GM10266 (cell line): ENCODE data around the gene TSFM.

Source experiments
- DNase-seq: peaks from one replicate; pipeline ENCODE4 v3.0.0; 2012; ENCODE audit errors: extremely low spot score
- TF ChIP-seq, protein P1 (sequence below): IDR thresholded peaks from 2 replicates; pipeline ENCODE4 v1.5.1; 2012; ENCODE audit warnings: mild to moderate bottlenecking, low read depth; ENCODE audit not compliant: control insufficient read depth, insufficient read depth; ENCODE audit errors: missing control alignments

TSFM gene

DNA sequence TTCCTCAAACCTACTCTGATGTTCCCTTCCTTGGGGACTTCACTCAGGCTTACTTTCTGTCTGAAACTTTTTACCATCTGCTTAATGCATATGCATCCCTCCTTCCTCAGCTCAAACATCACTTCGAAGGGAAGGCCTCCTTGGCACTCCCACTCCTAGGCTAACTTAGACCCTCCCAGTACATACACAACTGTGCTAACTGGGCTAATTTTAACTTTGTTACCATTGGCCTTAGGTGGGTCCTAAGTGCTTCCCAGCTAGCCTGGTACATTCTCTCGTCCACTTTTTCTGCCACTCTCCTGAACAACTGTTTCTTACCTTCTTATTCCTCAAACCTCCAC, 6.4 kb upstream of the TSFM start:
- DNase-seq, result no peak
- TF ChIP-seq, protein P1, sequence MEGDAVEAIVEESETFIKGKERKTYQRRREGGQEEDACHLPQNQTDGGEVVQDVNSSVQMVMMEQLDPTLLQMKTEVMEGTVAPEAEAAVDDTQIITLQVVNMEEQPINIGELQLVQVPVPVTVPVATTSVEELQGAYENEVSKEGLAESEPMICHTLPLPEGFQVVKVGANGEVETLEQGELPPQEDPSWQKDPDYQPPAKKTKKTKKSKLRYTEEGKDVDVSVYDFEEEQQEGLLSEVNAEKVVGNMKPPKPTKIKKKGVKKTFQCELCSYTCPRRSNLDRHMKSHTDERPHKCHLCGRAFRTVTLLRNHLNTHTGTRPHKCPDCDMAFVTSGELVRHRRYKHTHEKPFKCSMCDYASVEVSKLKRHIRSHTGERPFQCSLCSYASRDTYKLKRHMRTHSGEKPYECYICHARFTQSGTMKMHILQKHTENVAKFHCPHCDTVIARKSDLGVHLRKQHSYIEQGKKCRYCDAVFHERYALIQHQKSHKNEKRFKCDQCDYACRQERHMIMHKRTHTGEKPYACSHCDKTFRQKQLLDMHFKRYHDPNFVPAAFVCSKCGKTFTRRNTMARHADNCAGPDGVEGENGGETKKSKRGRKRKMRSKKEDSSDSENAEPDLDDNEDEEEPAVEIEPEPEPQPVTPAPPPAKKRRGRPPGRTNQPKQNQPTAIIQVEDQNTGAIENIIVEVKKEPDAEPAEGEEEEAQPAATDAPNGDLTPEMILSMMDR, result no peak

DNA sequence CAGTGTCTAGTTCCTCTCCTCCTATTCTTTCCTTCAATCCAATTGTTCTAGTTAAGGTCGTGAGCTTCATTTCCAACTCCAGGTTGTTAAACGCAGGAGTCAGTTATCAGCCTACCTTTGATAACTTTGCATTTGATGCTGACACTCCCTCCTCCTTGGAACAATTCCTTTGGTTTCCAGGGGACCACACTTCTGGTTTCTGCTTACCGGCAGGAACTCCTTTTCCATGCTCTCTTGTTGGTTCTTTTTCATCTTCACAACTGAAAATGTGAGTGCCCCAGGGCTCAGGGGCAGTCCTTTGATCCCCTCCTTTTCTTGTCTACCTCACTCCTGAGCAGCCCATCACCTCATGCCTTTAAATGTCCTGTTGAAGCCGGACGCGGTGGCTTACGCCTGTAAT, 5.2 kb upstream of the TSFM start:
- DNase-seq, result no peak
- TF ChIP-seq, protein P1, result no peak

DNA sequence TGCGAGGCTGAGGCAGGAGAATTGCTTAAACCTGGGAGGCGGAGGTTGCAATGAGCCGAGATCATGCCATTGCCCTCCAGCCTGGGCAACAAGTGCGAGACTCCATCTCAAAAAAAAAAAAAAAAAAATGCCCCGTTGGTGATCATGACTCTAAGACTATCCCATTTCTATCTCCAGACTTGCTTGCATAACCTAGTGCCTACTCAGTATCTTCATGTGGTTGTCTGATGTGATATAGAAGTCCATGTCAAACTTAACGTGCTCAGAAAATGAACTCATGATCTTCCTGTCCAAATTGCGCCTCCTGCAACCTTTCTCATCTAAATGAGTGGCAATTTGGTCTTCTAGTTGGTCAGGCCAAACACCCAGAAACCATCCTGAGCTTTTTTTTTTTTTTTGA, 4.7 kb upstream of the TSFM start:
- no peak for DNase-seq
- TF ChIP-seq, protein P1, result no peak

DNA sequence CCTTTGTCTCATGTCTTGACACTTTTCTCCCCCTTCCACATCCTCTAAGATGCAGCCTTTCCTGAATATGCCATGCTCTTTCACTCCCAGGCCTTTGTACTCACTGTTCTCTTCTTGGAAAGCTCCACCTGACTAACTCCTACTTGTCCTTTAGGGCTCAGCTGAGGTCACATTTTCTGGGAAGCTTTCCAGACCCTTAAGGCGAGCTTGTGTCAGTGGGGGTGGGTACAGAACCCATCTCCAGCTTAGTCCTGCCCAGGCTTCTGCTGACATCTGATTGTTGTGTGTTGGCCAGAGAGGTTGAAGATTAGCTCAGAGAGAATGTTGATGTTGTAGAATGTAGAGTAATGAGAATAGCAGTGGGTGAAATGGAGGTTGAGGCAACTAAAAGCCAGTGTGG, 2.9 kb upstream of the TSFM start:
- no peak for DNase-seq
- TF ChIP-seq, protein P1, result no peak

DNA sequence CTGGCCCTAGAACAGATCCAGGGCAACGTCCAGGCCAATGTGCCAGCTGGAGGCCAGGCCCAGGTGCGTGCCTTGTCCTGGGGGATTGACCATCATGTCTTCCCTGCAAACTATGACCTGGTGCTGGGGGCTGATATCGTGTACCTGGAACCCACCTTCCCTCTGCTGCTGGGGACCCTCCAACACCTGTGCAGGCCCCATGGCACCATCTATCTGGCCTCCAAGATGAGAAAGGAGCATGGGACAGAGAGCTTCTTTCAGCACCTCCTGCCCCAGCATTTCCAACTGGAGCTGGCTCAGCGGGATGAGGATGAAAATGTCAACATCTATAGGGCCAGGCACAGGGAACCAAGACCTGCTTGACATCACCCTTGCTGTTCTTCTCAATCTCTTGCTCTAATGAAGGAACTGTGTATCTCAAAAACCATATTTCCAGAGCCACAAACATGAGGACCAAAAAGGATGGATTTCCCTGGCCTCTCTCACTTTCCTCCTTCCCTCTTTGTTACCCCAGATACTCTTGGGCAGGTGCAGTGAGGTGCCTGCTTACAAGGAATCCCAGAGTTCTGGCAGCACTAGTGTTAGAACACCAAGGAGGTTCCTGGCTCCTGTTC, 2.2 kb upstream of the TSFM start:
- DNase-seq, result no peak
- TF ChIP-seq, protein P1, result no peak

DNA sequence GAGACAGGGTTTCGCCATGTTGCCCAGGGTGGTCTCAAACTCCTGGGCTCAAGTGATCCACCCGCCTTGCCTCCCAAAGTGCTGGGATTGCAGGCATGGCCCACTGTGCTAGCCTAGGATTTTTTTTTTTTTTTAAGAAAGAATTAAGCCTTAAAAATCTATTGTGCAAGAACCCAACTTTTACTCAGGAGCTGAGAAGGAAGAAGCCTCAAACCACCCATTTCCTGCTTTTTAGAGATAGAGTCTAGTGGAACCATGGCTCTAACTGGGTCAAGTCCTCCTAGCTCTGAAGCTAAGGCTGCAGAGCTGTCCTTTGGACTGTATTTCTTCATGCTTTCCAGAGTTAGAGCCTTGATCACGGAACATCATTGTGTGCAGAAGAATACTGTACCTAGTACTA, 1.3 kb upstream of the TSFM start:
- TF ChIP-seq, protein P1, result no peak
- DNase-seq, result no peak

DNA sequence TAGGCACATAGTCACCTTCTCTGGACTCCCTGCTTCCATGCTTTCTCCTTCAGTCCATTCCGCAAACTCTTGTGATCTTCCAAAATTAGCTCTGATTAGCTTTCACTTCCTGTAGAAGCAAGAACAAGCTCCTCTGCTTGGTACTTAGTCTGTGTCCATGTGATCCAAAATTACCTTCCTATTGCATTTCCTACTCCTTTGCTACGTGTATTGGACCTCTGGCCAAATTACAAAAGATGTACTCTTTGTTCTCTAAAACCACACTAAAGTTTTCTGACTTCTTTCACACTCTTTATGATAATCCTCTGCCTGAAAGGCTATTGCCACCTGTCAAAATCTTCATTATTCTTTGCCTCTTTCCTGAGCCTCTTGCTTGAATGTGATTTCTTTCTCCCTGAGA, 786 bp upstream of the TSFM start:
- DNase-seq, result no peak
- TF ChIP-seq, protein P1, result no peak
